22Rv1 (cell line): ENCODE data around the gene SEMA6D.

ENCODE experiments used
- H3K27ac ChIP-seq: fragments of 450-650 bp; 2 replicates; pipeline ENCODE4 v1.5.1; 2017
- CTCF ChIP-seq: fragments of 450-650 bp; IDR thresholded peaks from 2 replicates; pipeline ENCODE4 v1.5.1; 2017; ENCODE audit warnings: mild to moderate bottlenecking
- ZFX ChIP-seq: fragments of 450-650 bp; IDR thresholded peaks from 2 replicates; pipeline ENCODE4 v1.6.1; 2017; ENCODE audit warnings: antibody characterized with exemption, borderline replicate concordance

SEMA6D gene

GRCh38 chr15:47803767-47804166 is 86.5 kb downstream of the SEMA6D start:
- TF ChIP-seq ZFX (no peak), CTCF (no peak)
- H3K27ac ChIP-seq = no peak overlapping the region

- no peak overlapping the region for H3K27ac ChIP-seq
- TF ChIP-seq CTCF (no peak), ZFX (no peak)
These were observed 87.4 kb downstream of the SEMA6D start for GRCh38 chr15:47804733-47805132.

- no peak overlapping the region for H3K27ac ChIP-seq
- TF ChIP-seq ZFX = no peak
- no peak for TF ChIP-seq CTCF
These were observed 88.7 kb downstream of the SEMA6D start for GRCh38 chr15:47806008-47806407.

GRCh38 chr15:47811172-47811571 is 93.9 kb downstream of the SEMA6D start:
- no peak overlapping the region for H3K27ac ChIP-seq
- no peak for TF ChIP-seq CTCF
- TF ChIP-seq ZFX = no peak

DNA sequence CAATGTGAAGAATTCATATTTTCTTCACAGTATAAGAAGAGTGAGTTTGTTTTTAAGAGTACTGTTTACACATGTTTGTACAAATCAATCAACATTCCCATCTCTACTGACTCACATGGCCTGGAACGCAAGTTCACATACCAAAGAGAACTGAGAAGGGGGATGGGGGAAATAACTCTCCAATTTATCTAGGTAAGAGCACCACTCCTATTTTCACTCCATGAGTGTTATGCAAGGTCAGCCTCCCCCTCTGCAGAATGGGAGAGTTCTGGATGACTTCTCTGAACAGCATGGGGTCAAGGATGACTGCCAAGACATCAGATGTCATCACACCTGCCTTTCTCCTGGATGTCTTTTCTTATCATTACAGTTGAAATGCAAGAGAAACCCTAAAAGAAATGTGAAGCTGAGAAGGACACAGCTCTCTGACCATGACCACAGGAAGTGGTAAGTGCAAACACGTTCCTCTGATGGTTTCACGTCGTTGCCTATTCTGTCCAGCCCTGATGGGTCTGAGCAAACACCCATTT is 95.2 kb downstream of the SEMA6D start:
- no peak overlapping the region for H3K27ac ChIP-seq
- TF ChIP-seq CTCF (no peak), ZFX (no peak)

GRCh38 chr15:47813748-47814384 is 96.6 kb downstream of the SEMA6D start:
- no peak for TF ChIP-seq CTCF
- no peak for TF ChIP-seq ZFX
- H3K27ac ChIP-seq = no peak overlapping the region

GRCh38 chr15:47814620-47815019 is 97.3 kb downstream of the SEMA6D start:
- H3K27ac ChIP-seq = no peak overlapping the region
- TF ChIP-seq ZFX (no peak), CTCF (no peak)
